Measurements from ENCODE around the gene BTBD17.

BTBD17 gene

DNA sequence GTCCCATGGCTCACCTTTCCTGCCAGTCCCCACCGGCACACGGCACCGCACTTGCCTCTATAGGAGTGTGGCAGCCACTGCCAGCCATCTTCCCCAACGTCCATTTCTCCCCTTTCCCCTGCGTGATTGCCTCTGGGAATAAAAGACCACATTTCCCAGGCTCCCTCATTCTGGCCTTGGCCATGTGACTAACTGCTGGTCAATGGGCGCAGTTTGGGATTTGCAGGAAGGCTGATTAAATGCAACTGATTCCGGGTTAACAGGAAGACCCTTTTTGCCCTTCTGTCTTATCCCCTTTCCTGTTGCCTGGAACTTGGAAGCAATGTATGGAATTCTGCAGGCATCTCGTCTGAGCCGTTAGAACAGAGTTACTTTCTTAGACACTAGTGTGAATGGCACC is 3.0 kb downstream of the BTBD17 start:
- DNase-seq (ENCODE audit: low spot score) = no peak

DNA sequence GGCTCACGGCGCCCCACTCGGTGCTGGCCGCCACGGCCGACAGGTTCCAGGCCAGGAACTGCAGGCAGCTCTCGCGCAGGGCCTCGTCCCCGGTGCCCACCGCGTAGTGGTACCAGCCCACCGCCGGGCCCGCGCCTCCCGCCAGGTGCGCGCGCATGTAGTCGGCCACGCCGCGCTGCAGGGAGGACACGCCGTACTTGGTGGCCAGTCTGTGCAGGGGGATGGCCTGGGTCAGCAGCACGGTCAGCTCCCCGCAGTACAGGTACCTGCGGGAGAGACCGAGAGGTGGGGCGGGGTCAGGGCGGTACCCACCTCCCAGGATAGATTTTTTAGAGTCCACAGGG is 4.2 kb downstream of the BTBD17 start:
- no peak for DNase-seq (ENCODE audit: low spot score)

DNA sequence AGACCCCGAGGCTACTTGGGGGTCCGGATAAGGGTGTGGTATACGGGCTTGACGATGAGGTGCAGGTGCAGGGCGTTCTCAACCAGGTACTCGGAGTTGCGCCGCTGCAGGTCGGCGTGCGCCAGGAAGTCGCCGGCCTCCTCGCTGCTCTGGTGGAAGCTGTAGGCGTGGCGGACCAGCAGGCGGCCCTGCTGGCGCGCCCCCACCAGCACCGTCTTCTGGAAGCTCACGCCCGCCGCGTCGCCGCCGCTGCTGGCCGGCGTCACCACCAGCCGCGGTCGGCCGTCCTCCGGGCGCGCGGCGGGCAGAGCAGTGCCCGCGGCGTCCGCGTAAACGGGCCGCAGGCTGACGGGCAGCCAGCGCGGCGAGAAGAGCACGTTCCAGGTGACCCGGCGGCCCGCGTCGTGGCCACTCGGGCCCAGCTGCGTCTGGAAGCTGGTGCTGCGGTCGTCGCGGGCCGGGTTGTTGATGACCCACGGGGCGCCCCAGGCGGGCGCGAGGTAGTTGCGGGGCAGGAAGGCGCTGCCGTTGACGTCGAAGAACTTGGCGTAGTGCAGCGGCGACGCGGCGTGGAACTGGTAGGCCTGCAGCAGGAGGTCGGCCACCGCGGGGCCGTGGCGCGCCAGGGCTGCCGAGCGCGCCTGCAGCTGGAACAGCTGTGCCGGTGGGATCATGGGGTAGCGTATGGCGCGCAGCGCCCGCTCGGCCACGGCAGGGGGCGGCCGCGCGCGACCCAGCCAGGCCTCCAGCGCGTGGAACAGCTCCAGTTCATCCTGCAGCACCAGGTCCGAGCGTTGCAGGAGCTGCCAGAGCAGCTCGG is 4.8 kb downstream of the BTBD17 start:
- no peak for DNase-seq (ENCODE audit: low spot score)

DNA sequence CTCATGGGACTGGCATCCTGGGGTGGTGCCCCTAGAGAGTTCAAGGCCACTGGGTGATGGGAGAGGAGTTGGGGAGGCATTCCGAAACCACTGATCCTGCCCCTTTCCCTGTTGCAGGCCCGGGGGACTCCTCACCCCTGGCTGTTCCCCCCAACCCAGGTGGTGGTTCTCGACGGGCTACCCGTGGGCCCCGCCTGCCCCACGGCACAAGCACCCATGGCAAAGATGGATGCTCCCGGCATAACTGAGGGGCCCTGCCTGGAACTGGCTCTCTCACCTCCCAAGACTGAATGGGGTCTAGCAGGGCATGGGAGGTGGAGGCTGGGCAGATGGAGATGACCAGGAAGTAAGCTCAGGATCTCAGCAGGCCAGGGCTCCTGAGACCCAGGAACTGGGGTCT is 6.6 kb downstream of the BTBD17 start:
- DNase-seq (ENCODE audit: low spot score) = no peak

DNA sequence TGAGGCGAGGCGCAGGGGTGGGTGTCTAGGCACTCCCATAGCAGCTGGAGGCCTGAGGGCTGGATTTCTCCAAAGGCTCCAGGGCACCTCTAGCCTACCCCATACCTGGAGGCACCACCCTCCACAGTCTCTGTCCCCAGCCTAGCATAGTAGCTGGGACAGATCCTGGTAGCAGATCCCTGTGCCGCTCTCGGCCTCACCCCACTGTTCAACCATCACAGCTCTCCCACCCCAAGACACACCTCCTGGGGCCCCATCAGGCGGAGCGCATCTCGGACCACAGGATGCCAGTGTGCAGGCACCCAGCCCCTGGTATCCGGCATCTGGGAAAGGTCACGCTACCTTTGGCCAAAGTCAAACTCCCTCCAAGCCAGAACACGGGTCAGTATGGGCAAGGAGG is 7.1 kb downstream of the BTBD17 start:
- no peak for DNase-seq (ENCODE audit: low spot score)

DNA sequence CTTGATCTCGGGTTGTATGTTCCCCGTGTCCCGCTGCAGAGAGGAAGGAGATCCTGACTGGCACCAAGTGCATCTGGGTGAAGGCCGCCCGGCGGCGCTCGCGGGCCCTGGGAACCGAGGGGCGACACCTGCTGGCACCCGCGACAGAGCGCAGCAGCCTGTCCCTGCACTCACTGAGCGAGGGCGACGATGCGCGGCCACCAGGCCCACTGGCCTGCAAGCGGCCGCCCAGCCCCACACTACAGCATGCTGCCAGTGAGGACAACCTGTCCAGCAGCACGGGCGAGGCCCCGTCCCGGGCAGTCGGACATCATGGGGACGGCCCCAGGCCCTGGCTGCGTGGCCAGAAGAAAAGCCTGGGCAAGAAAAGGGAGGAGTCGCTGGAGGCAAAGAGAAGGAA is 7.5 kb downstream of the BTBD17 start:
- DNase-seq (ENCODE audit: low spot score) = no peak

DNA sequence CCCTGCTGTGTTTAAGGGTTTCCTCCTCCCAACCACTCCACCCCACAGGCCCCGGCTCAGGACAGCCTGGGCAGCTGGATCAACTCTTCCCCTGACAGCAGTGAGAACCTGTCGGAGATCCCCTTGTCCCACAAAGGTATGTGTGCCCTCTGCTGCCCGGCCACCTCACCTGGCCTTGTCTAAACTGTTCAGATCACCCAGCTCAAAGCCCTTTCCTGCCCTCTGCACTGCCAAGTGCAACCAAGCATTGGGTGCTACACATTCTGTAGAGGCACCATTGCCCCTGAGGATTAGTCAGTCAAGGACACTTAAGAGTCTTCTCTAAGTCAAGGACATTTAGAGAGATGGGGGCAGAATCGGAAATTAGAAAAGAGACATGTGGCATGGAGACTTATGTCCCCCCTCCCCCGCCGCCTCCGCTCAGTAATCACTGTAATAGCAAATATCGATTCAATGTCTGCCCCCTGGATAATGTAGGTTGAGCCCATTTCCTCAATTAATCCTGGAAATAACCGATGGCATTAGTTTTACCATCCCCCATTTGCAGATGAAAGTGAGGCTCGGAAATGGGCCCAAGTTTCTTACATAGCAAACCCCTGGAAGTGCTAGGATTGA is 8.1 kb downstream of the BTBD17 start:
- DNase-seq (ENCODE audit: low spot score) = no peak

DNA sequence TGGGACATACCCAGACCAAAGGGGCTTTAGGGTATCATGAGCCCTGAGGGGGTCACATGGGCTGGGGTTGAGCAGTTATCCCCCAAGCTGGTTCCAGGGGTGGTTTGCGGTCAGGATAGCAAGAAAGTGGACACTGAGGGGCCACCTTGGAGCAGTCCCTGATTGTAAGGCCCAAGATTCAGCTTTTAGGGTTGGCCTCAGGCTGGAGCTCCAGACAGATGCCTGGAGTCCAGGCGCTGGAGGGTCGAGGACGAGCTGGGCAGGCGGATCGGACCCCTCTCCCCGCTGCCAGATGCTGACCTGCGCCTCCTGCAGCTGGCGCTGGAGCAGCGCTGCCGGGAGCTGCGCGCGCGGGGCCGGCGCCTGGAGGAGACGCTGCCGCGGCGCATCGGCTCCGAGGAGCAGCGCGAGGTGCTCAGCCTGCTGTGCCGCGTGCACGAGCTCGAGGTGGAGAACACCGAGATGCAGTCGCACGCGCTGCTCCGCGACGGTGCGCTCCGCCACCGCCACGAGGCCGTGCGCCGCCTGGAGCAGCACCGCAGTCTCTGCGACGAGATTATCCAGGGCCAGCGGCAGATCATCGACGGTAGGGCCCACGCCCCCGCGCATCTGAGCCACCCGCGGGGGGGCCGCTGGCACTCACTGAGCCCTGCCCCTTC is 10.0 kb downstream of the BTBD17 start:
- DNase-seq (ENCODE audit: low spot score) = no peak

DNA sequence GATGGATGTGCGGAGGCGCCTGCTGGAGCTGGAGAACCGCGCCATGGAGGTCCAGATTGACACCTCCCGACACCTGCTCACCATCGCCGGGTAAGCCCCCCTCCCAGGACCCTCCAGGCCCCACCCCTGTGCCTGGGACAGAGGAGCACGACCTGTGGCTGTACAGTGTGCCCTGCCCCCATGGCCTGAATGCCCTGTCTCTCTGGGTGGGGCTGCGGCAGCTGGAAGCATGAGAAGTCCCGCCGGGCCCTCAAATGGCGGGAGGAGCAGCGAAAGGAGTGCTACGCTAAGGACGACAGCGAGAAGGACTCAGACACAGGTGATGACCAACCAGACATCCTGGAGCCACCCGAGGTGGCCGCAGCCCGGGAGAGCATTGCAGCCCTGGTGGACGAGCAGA is 11.2 kb downstream of the BTBD17 start:
- DNase-seq (ENCODE audit: low spot score) = no peak

DNA sequence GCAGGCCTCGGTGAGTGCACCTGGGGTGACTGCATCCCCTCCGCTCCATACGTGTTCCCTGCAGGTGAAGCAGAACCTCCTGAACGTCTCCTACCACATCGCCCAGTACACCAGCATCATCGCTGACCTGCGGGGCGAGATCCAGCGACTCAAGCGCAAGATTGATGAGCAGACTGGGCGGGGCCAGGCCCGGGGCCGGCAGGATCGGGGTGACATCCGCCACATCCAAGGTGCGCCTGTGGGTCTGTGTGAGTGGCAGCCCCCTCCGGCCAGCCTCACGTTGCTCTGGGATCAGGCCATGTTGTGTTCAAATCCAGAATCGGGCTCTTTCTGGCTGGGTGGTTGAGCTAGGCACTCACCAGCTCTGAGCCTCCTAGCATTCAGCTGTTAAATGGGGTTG is 12.5 kb downstream of the BTBD17 start:
- no peak for DNase-seq (ENCODE audit: low spot score)

DNA sequence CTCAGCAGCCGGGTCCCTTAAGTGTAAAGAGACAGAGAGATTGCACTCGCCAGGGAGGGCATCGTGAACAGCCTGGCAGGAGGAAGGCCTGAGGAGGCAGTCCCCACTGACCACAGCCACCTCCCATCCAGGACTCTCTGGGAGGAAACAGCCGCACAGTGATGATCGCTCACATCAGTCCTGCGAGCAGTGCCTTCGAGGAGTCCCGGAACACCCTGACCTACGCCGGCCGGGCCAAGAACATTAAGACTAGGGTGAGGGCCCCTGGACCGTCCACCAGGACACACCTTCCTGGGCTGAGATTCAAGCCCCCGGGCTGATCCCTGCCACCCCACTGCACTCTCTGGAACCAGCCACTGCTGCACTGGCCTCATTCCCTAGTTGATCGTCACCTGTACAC is 14.0 kb downstream of the BTBD17 start:
- DNase-seq (ENCODE audit: low spot score) = no peak

DNA sequence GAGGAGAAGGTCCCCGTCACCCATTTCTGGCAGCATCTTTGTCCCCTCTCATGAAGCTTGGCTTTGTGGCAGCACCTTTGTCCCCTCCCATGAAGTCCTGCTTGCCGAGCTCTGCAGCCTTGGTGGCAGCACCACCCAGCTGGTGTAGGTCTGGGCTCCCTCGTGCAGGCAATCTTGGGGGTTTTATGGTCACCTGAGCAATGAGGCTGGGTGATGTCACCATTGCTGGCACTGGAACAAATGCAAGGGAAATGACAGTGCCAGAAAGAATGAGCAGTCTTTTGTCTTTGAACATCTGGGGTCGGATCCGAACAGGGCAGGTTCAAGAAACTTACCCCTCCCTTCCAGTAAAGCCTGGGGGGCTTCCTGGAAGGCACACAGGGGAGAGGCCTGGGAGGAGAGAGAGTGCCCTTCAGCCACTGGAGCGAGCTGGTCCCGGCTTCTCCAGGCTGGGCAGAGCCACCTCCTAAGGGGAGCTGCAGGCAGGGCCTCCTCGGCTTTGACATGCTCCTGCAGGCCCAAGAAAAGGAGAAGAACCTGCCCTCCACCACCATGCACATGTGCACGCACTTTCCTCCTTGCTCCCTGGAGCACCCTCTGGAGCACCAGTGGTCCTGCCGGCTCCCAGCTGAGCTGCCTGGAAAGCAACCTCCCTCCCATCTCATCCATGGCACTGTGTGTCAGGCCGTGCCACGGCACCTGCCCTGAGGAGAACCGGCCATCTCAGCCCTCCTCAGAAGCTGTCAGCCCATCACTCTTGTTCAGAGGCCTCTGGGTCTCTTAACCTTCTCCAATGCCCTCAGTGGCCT is 16.0 kb downstream of the BTBD17 start:
- DNase-seq (ENCODE audit: low spot score) = peak; percentile 5

DNA sequence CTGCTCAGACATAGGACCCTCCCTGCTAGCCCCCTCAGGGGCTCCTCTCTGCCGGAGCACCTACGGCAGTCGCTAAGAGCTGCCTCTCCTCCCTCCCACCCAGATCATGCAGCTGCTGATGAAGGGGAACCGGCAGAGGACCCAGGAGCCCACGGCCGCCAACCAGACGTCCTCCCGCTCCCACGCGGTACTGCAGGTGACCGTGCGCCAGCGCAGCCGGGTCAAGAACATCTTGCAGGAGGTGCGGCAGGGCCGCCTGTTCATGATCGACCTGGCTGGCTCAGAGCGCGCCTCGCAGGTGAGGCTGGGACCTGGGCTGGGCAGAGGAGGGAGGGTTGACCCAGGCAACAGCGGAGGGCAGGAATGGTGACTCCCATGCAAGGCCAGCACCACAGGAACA is 17.0 kb downstream of the BTBD17 start:
- DNase-seq (ENCODE audit: low spot score) = no peak

DNA sequence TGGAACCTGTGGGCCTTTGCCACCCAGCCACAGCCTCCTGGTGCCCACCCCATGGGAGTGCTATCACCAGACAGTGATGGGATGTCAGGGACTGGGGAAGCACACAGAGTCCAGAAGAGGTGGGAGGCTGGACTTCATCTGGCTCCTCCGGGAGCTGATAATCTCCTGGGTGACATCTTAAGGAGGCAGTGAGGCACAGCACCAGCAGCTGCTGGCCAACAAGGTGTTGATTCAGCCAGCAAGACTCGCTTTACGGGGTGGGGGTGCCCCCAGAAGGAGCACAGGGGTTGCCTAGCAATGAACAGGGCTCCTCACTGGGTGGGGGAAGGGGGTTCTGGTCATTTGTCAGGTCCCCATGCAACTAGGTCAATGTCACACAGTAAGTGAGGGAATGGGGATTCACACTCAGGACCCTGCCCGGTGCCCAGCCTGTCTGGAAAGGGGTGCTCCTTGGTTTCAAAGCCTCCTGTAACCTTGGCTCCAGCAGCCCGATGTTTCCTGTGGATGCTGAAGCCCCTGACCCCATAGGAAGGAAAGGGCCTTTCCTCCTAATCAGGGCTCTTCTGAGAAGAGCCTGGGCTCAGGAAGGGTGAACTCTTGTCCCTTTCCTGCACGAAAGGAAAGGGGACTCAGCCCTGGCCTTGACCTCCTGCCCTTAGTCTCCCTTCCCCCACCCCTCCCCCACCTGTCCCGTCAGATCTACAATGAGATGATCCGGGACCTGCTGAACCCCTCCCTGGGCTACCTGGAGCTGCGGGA is 18.0 kb downstream of the BTBD17 start:
- DNase-seq (ENCODE audit: low spot score) = no peak

DNA sequence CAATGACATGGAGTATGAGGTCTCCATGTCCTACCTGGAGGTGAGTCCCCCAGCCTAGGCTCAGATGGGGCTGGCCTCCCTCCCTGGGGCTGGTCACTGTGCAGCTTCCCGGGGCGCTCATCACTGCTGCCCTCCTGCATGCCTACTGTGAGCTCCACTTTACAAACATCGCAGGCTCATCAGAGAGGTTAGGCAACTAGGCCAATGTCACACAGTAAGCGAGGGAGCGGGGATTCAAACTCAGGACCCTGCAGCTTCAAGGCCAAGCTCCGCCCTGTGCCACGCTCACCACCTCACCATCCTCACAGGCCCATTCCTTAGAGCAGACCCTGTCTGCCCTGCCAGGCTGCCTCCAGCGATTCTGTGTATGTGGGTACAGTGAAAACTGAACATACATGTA is 18.5 kb downstream of the BTBD17 start:
- DNase-seq (ENCODE audit: low spot score) = no peak

DNA sequence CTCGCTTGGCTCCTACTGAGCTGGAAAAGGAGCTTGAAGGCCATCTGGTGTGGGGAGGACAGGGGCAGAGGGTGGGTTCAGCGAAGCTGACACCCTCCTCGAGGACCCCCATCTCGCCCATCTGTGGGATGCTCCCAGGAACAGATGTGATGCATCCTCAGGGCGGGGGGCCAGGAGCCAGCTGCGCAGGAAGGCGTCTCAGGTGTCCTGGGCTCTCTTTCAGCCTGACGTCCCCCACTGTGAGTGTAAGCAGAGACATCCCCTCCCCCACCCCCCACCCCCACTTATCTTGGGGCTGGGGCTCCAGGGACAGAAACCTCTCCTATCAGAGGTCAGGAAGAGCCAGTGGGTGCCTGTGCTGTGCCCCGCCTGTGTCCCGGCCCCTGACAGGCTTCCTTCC is 19.4 kb downstream of the BTBD17 start:
- no peak for DNase-seq (ENCODE audit: low spot score)

DNA sequence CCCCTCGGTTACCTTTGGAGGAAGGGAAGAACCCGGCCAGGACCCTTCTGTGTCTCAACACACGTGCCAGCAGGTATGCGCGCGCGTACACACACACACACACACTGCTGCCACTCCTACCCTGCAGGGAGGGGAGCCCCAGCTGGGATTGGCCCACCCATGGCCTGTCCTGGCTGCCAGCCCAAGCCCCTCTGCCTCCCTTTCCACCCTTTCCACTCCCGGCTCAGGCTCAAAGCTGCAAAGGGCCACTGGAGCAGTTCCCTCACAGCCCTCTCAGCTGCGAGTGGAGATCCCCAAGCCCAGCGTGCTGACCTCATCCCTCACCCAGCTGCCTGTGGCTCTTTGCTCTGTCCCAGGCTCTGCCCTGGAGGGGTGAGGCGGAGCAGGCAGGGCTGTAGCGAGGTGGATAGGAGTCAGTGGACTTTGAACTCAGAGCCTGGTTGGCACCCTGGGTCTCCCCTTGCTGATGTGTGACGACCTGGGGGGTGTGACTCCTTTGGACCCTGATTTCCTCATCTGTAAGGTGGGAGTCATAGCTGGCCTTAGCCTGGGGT is 21.1 kb downstream of the BTBD17 start:
- DNase-seq (ENCODE audit: low spot score) = no peak

DNA sequence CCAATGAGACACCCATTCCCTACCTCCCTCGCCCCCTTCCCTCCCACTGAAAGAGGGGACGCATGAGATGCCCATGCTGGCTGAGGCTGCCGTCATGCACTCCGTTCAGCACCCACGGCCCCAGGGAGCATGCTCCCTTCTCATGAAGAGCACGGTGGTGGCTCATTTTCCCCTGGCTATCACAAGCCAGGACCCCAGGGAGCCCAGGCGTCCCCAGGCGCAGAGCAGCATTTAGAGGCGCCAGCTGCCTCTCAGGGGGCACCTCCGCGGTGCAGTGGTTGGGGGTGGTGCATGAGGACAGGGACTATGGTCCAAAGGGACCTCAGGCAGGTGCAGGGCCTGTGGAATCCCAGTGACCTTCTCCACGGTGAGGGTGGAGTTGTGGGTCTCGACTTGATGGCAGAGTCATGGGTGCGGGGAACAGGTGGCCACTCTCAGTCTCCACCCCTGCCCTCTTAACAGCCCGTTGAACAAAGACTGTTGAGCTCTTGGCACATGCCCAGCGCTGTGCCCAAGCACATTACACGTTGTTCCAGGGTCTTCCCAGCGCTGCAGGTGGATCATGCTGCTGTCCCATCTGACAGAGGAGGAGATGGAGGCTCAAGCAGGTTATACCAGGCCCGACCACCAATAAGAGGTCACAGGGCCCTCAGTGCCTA is 22.0 kb downstream of the BTBD17 start:
- no peak for DNase-seq (ENCODE audit: low spot score)

DNA sequence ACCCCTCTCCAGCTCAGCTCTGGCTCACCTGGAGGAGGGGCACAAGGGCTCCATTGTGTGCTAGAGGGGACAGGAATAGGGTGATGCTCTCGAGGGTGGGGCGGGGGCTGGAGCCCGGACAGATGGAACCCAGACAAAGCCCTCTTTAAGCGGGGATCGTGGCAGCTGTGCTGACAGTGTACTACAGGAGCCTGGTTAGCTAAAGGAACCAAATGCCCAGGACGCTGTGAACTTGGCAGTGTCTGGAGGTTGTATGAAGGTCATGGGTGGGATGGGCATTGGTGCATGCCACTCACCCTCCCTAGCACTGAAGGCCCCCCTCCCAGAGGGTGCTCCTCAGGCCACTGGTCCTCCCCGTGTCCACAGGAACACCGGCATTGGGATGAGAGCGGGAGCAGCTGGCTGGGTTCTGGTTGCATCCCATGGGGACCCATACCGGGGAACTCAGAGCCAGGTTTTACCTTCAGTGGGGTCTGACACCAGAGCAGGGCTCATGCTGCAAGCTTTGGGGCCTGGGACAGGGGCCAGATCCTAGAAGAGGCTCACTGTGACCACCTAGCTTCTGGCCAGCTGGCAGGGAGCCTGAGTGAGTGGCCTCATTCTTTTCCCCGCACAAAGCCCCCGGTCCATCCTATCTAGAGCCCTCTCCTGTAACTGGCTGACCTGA is 23.7 kb downstream of the BTBD17 start:
- no peak for DNase-seq (ENCODE audit: low spot score)

DNA sequence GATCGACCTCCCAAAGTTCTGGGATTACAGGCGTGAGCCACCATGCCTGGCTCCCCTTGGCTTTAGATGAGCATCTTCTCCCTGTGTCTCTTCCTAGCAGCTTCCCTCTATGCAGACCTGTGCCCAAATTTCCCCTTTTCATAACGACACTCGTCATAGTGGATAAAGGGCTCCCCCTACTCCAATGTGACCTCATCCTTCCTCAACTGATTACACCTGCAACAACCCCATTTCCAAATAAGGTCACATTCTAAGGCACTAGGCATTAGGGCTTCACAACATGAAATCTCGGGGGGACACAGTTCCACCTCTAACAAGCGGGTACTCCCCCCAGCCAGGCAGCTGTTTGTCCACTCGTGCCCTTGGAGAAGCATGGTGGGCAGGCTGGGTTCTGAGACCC is 25.4 kb downstream of the BTBD17 start:
- DNase-seq (ENCODE audit: low spot score) = no peak
